Panc1 (cell line): ENCODE measurements around the gene BMX.

ENCODE experiments used
- POLR2AphosphoS5 ChIP-seq: IDR thresholded peaks from 2 replicates; pipeline ENCODE4 v1.6.1; 2012; ENCODE audit warnings: mild to moderate bottlenecking, low read depth, low read length, moderate library complexity
- SIN3A ChIP-seq: IDR thresholded peaks from 2 replicates; pipeline ENCODE4 v1.6.1; 2012; ENCODE audit warnings: low read depth, mild to moderate bottlenecking, low read length, moderate library complexity, borderline replicate concordance; ENCODE audit not compliant: insufficient read depth
- TCF7L2 ChIP-seq: IDR thresholded peaks from 2 replicates; pipeline ENCODE4 v1.6.1; 2011; ENCODE audit warnings: mild to moderate bottlenecking, low read depth, low read length, inconsistent platforms

- TF ChIP-seq SIN3A (no peak), TCF7L2 (no peak), POLR2AphosphoS5 (no peak)
These were observed 16.7 kb upstream of the BMX start for GRCh38 chrX:15483891-15484290.
